Fibroblast of lung (primary cell): Measurements from ENCODE around the gene LAPTM4A.

Experiments used
- EZH2 ChIP-seq: IDR thresholded peaks from 2 replicates; pipeline ENCODE4 v1.5.1; 2012; ENCODE audit warnings: low read length, control low read depth, mild to moderate bottlenecking; ENCODE audit errors: missing control alignments
- TF ChIP-seq, protein P1 (sequence below), 2 donors: IDR thresholded peaks in 1 of 2; conservative IDR thresholded peaks in 1 of 2; 1 replicate in 1 of 2; 2 replicates in 1 of 2; pipeline ENCODE4 v1.5.1; 2011 to 2012; ENCODE audit warnings: low read length in 2 of 2, control low read depth in 1 of 2, inconsistent platforms in 1 of 2, low read depth in 1 of 2, mild to moderate bottlenecking in 1 of 2

DNA sequence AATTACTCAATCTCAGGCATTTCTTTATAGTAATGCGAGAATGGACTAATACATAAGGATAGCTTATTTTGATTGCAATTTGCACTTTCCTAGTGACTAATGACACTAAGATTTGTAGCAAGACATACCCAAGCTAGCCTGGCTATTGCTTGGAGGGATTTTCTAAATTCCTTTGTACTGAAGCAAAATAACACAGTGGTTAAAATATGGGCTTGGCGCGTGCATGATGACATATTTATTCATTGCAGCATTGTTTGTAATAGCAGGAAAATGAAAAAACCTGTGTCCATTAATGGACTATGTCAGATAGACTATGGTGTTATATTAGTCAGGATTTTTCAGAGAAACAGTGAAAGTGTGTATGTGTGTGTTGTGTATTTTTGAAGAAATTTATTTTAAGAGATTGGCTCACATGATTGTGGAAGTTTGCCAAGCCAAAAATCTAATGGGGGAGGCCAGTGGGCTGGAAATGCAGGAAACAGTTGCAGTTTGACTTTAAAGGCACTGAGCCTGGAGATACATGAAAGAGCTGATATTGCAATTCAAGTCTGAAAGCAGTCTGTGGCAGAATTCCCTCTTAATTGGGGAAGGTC is 16.7 kb upstream of the LAPTM4A start:
- TF ChIP-seq EZH2: no peak
- TF ChIP-seq, protein P1, sequence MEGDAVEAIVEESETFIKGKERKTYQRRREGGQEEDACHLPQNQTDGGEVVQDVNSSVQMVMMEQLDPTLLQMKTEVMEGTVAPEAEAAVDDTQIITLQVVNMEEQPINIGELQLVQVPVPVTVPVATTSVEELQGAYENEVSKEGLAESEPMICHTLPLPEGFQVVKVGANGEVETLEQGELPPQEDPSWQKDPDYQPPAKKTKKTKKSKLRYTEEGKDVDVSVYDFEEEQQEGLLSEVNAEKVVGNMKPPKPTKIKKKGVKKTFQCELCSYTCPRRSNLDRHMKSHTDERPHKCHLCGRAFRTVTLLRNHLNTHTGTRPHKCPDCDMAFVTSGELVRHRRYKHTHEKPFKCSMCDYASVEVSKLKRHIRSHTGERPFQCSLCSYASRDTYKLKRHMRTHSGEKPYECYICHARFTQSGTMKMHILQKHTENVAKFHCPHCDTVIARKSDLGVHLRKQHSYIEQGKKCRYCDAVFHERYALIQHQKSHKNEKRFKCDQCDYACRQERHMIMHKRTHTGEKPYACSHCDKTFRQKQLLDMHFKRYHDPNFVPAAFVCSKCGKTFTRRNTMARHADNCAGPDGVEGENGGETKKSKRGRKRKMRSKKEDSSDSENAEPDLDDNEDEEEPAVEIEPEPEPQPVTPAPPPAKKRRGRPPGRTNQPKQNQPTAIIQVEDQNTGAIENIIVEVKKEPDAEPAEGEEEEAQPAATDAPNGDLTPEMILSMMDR (conservative IDR thresholded peaks at IDR 0.05 in 1 of 2, IDR thresholded peaks at IDR 0.05 in 1 of 2; ENCODE audit: low read depth in 1 of 2, low read length in 2 of 2): no peak
